Keratinocyte (primary cell): ENCODE data around the gene DAPK1. TPM values are rescaled to one million over a fixed set of nuclear protein-coding genes. Genes with fewer than 3 reads are reported as not detected.

Experiments used
- DNase-seq: peaks from one replicate; pipeline ENCODE4 v3.0.0-alpha.2; 2011; ENCODE audit warnings: low read depth, missing footprints, low spot score
- FAIRE-seq: peaks from 2 replicates; lab custom pipeline; 2011; peaks lifted over from hg19 to GRCh38; lab: Jason Lieb, UNC
- H2AFZ ChIP-seq: 2 replicates; pipeline ENCODE4 v1.6.0; 2012; ENCODE audit warnings: low read length, control low read depth, inconsistent platforms; ENCODE audit not compliant: control insufficient read depth
- H3K27ac ChIP-seq: 2 replicates; pipeline ENCODE4 v1.5.1; 2011; ENCODE audit warnings: low read length; ENCODE audit not compliant: control insufficient read depth, insufficient read depth
- H3K27me3 ChIP-seq: 3 replicates; pipeline ENCODE4 v1.6.0; 2011; ENCODE audit warnings: low read length; ENCODE audit not compliant: control insufficient read depth, insufficient read depth; ENCODE audit errors: extremely low read depth
- H3K36me3 ChIP-seq, 2 experiments: 2 replicates in 1 of 2; 3 replicates in 1 of 2; pipeline ENCODE4 v1.5.1; 2011; ENCODE audit warnings: low read length in 2 of 2, mild to moderate bottlenecking in 1 of 2; ENCODE audit not compliant: control insufficient read depth in 2 of 2, insufficient read depth in 2 of 2; ENCODE audit errors: extremely low read depth in 1 of 2
- H3K4me1 ChIP-seq: 3 replicates; pipeline ENCODE4 v1.5.1; 2011; ENCODE audit warnings: low read length; ENCODE audit not compliant: control insufficient read depth, insufficient read depth; ENCODE audit errors: extremely low read depth
- H3K4me2 ChIP-seq: 3 replicates; pipeline ENCODE4 v1.6.0; 2011; ENCODE audit warnings: low read depth, low read length; ENCODE audit not compliant: control insufficient read depth, insufficient read depth; ENCODE audit errors: extremely low read depth
- H3K4me3 ChIP-seq, 3 experiments: fragments of 200-600 bp in 1 of 3; sonication (generic) in 1 of 3; 2 replicates in 2 of 3; 3 replicates in 1 of 3; pipeline ENCODE4 v1.5.1; 2011 to 2016; ENCODE audit warnings: low read length in 3 of 3, mild to moderate bottlenecking in 3 of 3, control low read depth in 2 of 3, inconsistent platforms in 1 of 3, low read depth in 1 of 3, mixed read lengths in 1 of 3, mixed run types in 1 of 3, moderate library complexity in 1 of 3; ENCODE audit not compliant: control insufficient read depth in 2 of 3, insufficient read depth in 2 of 3; ENCODE audit errors: extremely low read depth in 1 of 3
- H3K79me2 ChIP-seq: 2 replicates; pipeline ENCODE4 v1.6.0; 2012; ENCODE audit warnings: low read length; ENCODE audit not compliant: control insufficient read depth, insufficient read depth
- H3K9ac ChIP-seq: 3 replicates; pipeline ENCODE4 v1.6.0; 2011; ENCODE audit warnings: low read length; ENCODE audit not compliant: control insufficient read depth, insufficient read depth; ENCODE audit errors: extremely low read depth
- H3K9me1 ChIP-seq: 3 replicates; pipeline ENCODE4 v1.6.0; 2011; ENCODE audit warnings: low read length; ENCODE audit not compliant: control insufficient read depth, insufficient read depth; ENCODE audit errors: extremely low read depth
- H3K9me3 ChIP-seq: 2 replicates; pipeline ENCODE4 v1.5.1; 2012; ENCODE audit warnings: low read depth, low read length; ENCODE audit not compliant: control insufficient read depth
- H4K20me1 ChIP-seq: 3 replicates; pipeline ENCODE4 v1.6.0; 2011; ENCODE audit warnings: low read length; ENCODE audit not compliant: control insufficient read depth, insufficient read depth; ENCODE audit errors: extremely low read depth
- CTCF ChIP-seq, 3 experiments: IDR thresholded peaks in 1 of 3; conservative IDR thresholded peaks in 1 of 3; optimal IDR thresholded peaks in 1 of 3; 2 replicates in 2 of 3; 3 replicates in 1 of 3; pipeline versions ENCODE3 to v1.5.1; 2011; ENCODE audit warnings: low read length in 3 of 3, mild to moderate bottlenecking in 3 of 3, moderate library complexity in 2 of 3, control low read depth in 1 of 3, inconsistent platforms in 1 of 3; ENCODE audit not compliant: insufficient read depth in 2 of 3; ENCODE audit errors: extremely low read depth in 1 of 3
- EZH2 ChIP-seq: IDR thresholded peaks from one replicate; pipeline ENCODE4 v1.6.1; 2012; ENCODE audit warnings: inconsistent platforms, mild to moderate bottlenecking, low read length, moderate library complexity
- dilution Hi-C: fragments of 300-500 bp; cut with MboI; formaldehyde crosslinking; loops from one replicate; pipeline ENCODE4 v1.7.0; 2020; ENCODE audit warnings: low sequenced_read_pairs; ENCODE audit not compliant: extremely low pct_ligation_motif_present
- polyA plus RNA-seq, 5 experiments: library from polyadenylated mRNA; depleted of rRNA in 3 of 5; stranded (reverse) in 3 of 5; stranded (forward) in 1 of 5; unstranded in 1 of 5; fragments of >200 nt; gene quantifications; 1 replicate in 1 of 5; 2 replicates in 3 of 5; 3 replicates in 1 of 5; pipeline versions ENCODE4 v1.2.1 to v1.2.3, GENCODE V29; 2011 to 2012; ENCODE audit warnings: missing spikeins in 2 of 5, low read depth in 1 of 5, low replicate concordance in 1 of 5

Gene DAPK1
- polyA plus RNA-seq, 1 donor (not counting 4 experiments of a cell fraction or from before 2014, with no cell fraction given): 2.8 TPM

GRCh38 chr9:87622923-87623322, 125.3 kb downstream of the DAPK1 start:
- no peaks in the 10 kb centered on the region for H3K79me2 ChIP-seq
- no peak overlapping the region for H3K27ac ChIP-seq
- peaks cover 3% of the 10 kb centered on the region for H3K27me3 ChIP-seq
- no peaks in the 10 kb centered on the region for H4K20me1 ChIP-seq
- DNase-seq: no peak
- H3K4me2 ChIP-seq: no peak overlapping the region
- no peaks in the 10 kb centered on the region for H3K4me1 ChIP-seq
- no peaks in the 10 kb centered on the region for H3K9me1 ChIP-seq
- no peaks in the 10 kb centered on the region for H3K36me3 ChIP-seq
- dilution Hi-C loops: no loop called here
- no peak overlapping the region for H3K9ac ChIP-seq
- TF ChIP-seq CTCF (optimal IDR thresholded peaks at IDR 0.05 in 1 of 3, IDR thresholded peaks at IDR 0.05 in 1 of 3, conservative IDR thresholded peaks at IDR 0.05 in 1 of 3; ENCODE audit: extremely low read depth in 1 of 3, insufficient read depth in 2 of 3, low read length in 3 of 3) (no peak), EZH2 (no peak)
- FAIRE-seq: no peak
- H3K9me3 ChIP-seq: no peaks in the 10 kb centered on the region
- no peak overlapping the region for H3K4me3 ChIP-seq
- no peak overlapping the region for H2AFZ ChIP-seq

GRCh38 chr9:87628346-87628745, 130.7 kb downstream of the DAPK1 start:
- no peaks in the 10 kb centered on the region for H3K9me3 ChIP-seq
- no peak for TF ChIP-seq CTCF (optimal IDR thresholded peaks at IDR 0.05 in 1 of 3, IDR thresholded peaks at IDR 0.05 in 1 of 3, conservative IDR thresholded peaks at IDR 0.05 in 1 of 3; ENCODE audit: extremely low read depth in 1 of 3, insufficient read depth in 2 of 3, low read length in 3 of 3)
- TF ChIP-seq EZH2: no peak
- no peak for FAIRE-seq

More at GRCh38 chr9:87628346-87628745, 130.7 kb downstream of the DAPK1 start:
- no peaks in the 10 kb centered on the region for H3K36me3 ChIP-seq
- no peaks in the 10 kb centered on the region for H3K4me1 ChIP-seq
- H3K9ac ChIP-seq: no peak overlapping the region
- no peaks in the 10 kb centered on the region for H3K79me2 ChIP-seq
- no peaks in the 10 kb centered on the region for H3K27me3 ChIP-seq
- dilution Hi-C loops: no loop called here
- DNase-seq: no peak
- H3K9me1 ChIP-seq: no peaks in the 10 kb centered on the region
- no peak overlapping the region for H3K27ac ChIP-seq
- H4K20me1 ChIP-seq: no peaks in the 10 kb centered on the region
- H2AFZ ChIP-seq: no peak overlapping the region
- H3K4me2 ChIP-seq: no peak overlapping the region
- no peak overlapping the region for H3K4me3 ChIP-seq
